ENCODE measurements around the gene NUBPL.

DNA sequence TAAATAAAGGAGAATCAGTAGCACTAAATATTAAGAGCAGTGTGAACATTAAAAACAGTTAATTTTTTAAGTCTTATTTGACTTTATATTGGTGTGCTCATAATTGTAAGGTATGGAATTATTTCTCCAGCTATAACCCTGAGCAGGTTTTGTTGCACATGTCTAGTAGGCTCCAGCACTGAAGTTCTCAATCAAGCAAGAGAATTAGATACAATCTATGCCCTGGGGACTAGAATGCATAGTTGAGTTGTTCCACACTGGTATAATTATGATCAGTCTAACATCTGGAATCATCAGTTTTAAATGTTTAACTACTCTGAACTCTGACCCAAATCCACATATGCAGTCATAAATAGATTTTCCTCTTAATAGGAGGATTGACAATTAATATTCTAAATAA, 258.1 kb downstream of the NUBPL start:
- TF ChIP-seq, protein P1, sequence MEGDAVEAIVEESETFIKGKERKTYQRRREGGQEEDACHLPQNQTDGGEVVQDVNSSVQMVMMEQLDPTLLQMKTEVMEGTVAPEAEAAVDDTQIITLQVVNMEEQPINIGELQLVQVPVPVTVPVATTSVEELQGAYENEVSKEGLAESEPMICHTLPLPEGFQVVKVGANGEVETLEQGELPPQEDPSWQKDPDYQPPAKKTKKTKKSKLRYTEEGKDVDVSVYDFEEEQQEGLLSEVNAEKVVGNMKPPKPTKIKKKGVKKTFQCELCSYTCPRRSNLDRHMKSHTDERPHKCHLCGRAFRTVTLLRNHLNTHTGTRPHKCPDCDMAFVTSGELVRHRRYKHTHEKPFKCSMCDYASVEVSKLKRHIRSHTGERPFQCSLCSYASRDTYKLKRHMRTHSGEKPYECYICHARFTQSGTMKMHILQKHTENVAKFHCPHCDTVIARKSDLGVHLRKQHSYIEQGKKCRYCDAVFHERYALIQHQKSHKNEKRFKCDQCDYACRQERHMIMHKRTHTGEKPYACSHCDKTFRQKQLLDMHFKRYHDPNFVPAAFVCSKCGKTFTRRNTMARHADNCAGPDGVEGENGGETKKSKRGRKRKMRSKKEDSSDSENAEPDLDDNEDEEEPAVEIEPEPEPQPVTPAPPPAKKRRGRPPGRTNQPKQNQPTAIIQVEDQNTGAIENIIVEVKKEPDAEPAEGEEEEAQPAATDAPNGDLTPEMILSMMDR (conservative IDR thresholded peaks at IDR 0.05; ENCODE audit: low read length): no peak
- TF ChIP-seq EZH2phosphoT487 (IDR thresholded peaks at IDR 0.05; ENCODE audit: borderline replicate concordance): no peak
